ENCODE results near the gene SPEF1.

GRCh38 chr20:3812975-3813847, 32.0 kb upstream of the SPEF1 start:
- no peak for TF ChIP-seq POLR2A (IDR thresholded peaks at IDR 0.05)
- TF ChIP-seq CTCF (IDR thresholded peaks at IDR 0.05): no peak
- no peak for TF ChIP-seq POLR2AphosphoS5 (IDR thresholded peaks at IDR 0.05)

Measured in suprapubic skin (tissue), 4 donors.